Ovary (tissue), 9 donors: ENCODE data around the gene PIK3R4. TPM values are rescaled to one million over a fixed set of nuclear protein-coding genes. Genes with fewer than 3 reads are reported as not detected.

Source experiments
- DNase-seq, 5 donors: peaks; one replicate each; pipeline ENCODE4 v3.0.0-alpha.2; 2019 to 2020
- H3K27ac ChIP-seq, 2 donors: fragments of 200-600 bp; one replicate each; pipeline versions ENCODE4 v1.5.1 to v1.8.0; 2019 to 2022
- H3K27me3 ChIP-seq: fragments of 200-600 bp; one replicate; pipeline ENCODE4 v1.8.0; 2022
- H3K36me3 ChIP-seq: fragments of 200-600 bp; sonication (generic); one replicate; pipeline ENCODE4 v1.5.1; 2019
- H3K4me1 ChIP-seq: one replicate; pipeline ENCODE4 v1.8.1; 2013; ENCODE audit warnings: mild to moderate bottlenecking, moderate library complexity; ENCODE audit not compliant: insufficient read depth
- H3K4me3 ChIP-seq: fragments of 200-600 bp; sonication (generic); one replicate; pipeline ENCODE4 v1.5.1; 2017
- H3K9me3 ChIP-seq, 2 donors: fragments of 200-600 bp in 1 of 2; sonication (generic) in 1 of 2; one replicate each; pipeline versions ENCODE4 v1.5.1 to v1.8.1; 2013 to 2019; ENCODE audit warnings: mild to moderate bottlenecking in 1 of 2, moderate library complexity in 1 of 2
- EP300 ChIP-seq: sonication (generic); formaldehyde crosslinking; IDR thresholded peaks from one replicate; pipeline ENCODE4 v1.6.1; 2017; ENCODE audit warnings: antibody characterized with exemption
- POLR2A ChIP-seq: fragments of 450-650 bp; IDR thresholded peaks from one replicate; pipeline ENCODE4 v1.6.1; 2017; ENCODE audit warnings: antibody characterized with exemption, mild to moderate bottlenecking, moderate library complexity
- WGBS, 3 donors: extraction: QIAGEN DNeasy Blood & Tissue Kit in 1 of 3; methylation state at CpG; one replicate each; pipeline versions ENCODE4 v1.1.5 to v1.1.7; 2013 to 2017; 5-methylcytosine and 5-hydroxymethylcytosine counted together
- intact Hi-C, 4 donors: fragments of 100-400 bp; cut with DNase I; formaldehyde crosslinking; loops; one replicate each; pipeline versions ENCODE4 v1.11.0 to v1.15.1; 2022 to 2023
- polyA plus RNA-seq, 2 donors: library from polyadenylated mRNA; stranded (reverse); fragments of 200-250 nt in 1 of 2; fragments of 350-450 nt in 1 of 2; fragmentation: Illumina TruSeq in 1 of 2; extraction: RNeasy Lipid Tissue Mini Kit (QIAGEN cat#74804) in 1 of 2; gene quantifications; one replicate each; pipeline ENCODE4 v1.2.3, GENCODE V29; 2013 to 2014
- total RNA-seq, 7 donors: library from RNA; depleted of rRNA in 2 of 7; stranded (reverse); fragments of >200 nt in 2 of 7; fragmentation: NEBNext Ultra II Directional in 3 of 7; extraction: Animal tissue kit (Norgen Biotek cat#: 25700) in 3 of 7; gene quantifications; one replicate each; pipeline versions ENCODE4 v1.1.0 to v1.2.4, GENCODE V29; 2016 to 2023
- donor health status: DM: no; HTN: no; CAD: no; lungs with moderate emphysema.
- donor health status: DM: no; HTN: no; CAD: no.
- donor health status: Bipolar disorder and iron deficiency.
- donor health status: DM: yes; HTN: yes; CAD: no.
- donor health status: DM: no; HTN: no; CAD: no.
- donor health status: DM: yes; HTN: yes; CAD: no.

PIK3R4 gene
- total and polyA plus RNA-seq, 9 donors = 22.1 to 43.8 (median 29.7) TPM

GRCh38 chr3:130635285-130635684 lies 111.3 kb downstream of the PIK3R4 start:
- TF ChIP-seq POLR2A (no peak), EP300 (no peak)
- Histone ChIP-seq H3K4me3 (no peak overlapping the region), H3K4me1 (peaks cover 2% of the 10 kb centered on the region), H3K27ac (no peak overlapping the region), H3K27me3 (no peaks in the 10 kb centered on the region), H3K9me3 (no peaks in the 10 kb centered on the region), H3K36me3 (no peaks in the 10 kb centered on the region)
- intact Hi-C loops = no loop called here
- no peak for DNase-seq
- WGBS, 3 donors = 88 to 92% (median 89%) methylated on average over 2 of the region's 2 CpGs

Other genes with a start within 250 kb of the PIK3R4 start
- gene COL6A6, start 229.7 kb downstream of the PIK3R4 start, total RNA-seq = under 1 TPM; 0.13 to 0.71 (median 0.25) TPM
- gene COL6A6, start 229.7 kb downstream of the PIK3R4 start, polyA plus RNA-seq = 1 to 10 TPM in 1 of 2 donors, under 1 TPM in 1; 0.21 to 1.0 TPM
- gene ATP2C1, start 147.3 kb upstream of the PIK3R4 start, total RNA-seq = 10 to 100 TPM; 37.6 to 63.9 (median 53.0) TPM
- gene ATP2C1, start 147.3 kb upstream of the PIK3R4 start, polyA plus RNA-seq = 10 to 100 TPM; 27.3 to 88.4 TPM